Stomach (tissue), 9 donors: ENCODE data around the gene MFAP4. TPM values are rescaled to one million over a fixed set of nuclear protein-coding genes. Genes with fewer than 3 reads are reported as not detected.

Source experiments
- DNase-seq, 2 donors: peaks; one replicate each; pipeline versions ENCODE4 v3.0.0 to v3.0.0-alpha.2; 2013 to 2019
- H3K27ac ChIP-seq, 5 donors: fragments of 200-600 bp in 4 of 5; sonication (generic) in 4 of 5; one replicate each; pipeline ENCODE4 v1.5.1; 2013 to 2019; ENCODE audit warnings: mild to moderate bottlenecking in 1 of 5, moderate library complexity in 1 of 5
- H3K27me3 ChIP-seq, 3 donors: fragments of 200-600 bp; sonication (generic); one replicate each; pipeline ENCODE4 v1.5.1; 2017 to 2019; ENCODE audit warnings: mixed run types in 1 of 3
- H3K36me3 ChIP-seq, 4 donors: fragments of 200-600 bp; sonication (generic); 1 replicate in 3 of 4; 2 replicates in 1 of 4; pipeline ENCODE4 v1.5.1; 2016 to 2019
- H3K4me1 ChIP-seq, 4 donors: fragments of 200-600 bp; sonication (generic); one replicate each; pipeline ENCODE4 v1.5.1; 2016 to 2019
- H3K4me3 ChIP-seq, 4 donors: fragments of 200-600 bp; sonication (generic) in 3 of 4; one replicate each; pipeline ENCODE4 v1.5.1; 2016 to 2019; ENCODE audit warnings: mild to moderate bottlenecking in 1 of 4
- H3K9me3 ChIP-seq, 4 donors: fragments of 200-600 bp; sonication (generic); one replicate each; pipeline ENCODE4 v1.5.1; 2016 to 2019
- CTCF ChIP-seq, 7 experiments: fragments of 450-650 bp in 4 of 7; fragments of 200-600 bp in 3 of 7; sonication (generic) in 3 of 7; IDR thresholded peaks; one replicate each; pipeline ENCODE4 v1.5.1; 2016 to 2019; ENCODE audit warnings: antibody characterized with exemption in 7 of 7, control low read depth in 2 of 7, mild to moderate bottlenecking in 1 of 7
- EP300 ChIP-seq: sonication (generic); formaldehyde crosslinking; IDR thresholded peaks from one replicate; pipeline ENCODE4 v1.6.1; 2017; ENCODE audit warnings: antibody characterized with exemption
- POLR2A ChIP-seq, 4 donors: fragments of 450-650 bp; IDR thresholded peaks; one replicate each; pipeline ENCODE4 v1.6.1; 2016; ENCODE audit warnings: antibody characterized with exemption in 4 of 4, control low read depth in 2 of 4, mild to moderate bottlenecking in 1 of 4, moderate library complexity in 1 of 4
- POLR2AphosphoS5 ChIP-seq, 3 donors: sonication (generic); formaldehyde crosslinking; IDR thresholded peaks; one replicate each; pipeline ENCODE4 v1.6.1; 2016; ENCODE audit warnings: antibody characterized with exemption in 3 of 3
- WGBS, 5 donors: extraction: QIAGEN DNeasy Blood & Tissue Kit in 3 of 5; methylation state at CpG; one replicate each; pipeline versions ENCODE4 v1.1.5 to v1.1.7; 2013 to 2018; 5-methylcytosine and 5-hydroxymethylcytosine counted together
- intact Hi-C: fragments of 100-400 bp; cut with DNase I; formaldehyde crosslinking; loops from one replicate; pipeline ENCODE4 v1.15.1; 2023; ENCODE audit warnings: low total_unique reads
- polyA plus RNA-seq, 3 donors: library from polyadenylated mRNA; stranded (reverse); fragments of 200-250 nt; gene quantifications; one replicate each; pipeline ENCODE4 v1.2.3, GENCODE V29; 2013
- total RNA-seq, 5 donors: library from RNA; depleted of rRNA; stranded (reverse); fragments of >200 nt; gene quantifications; one replicate each; pipeline versions ENCODE4 v1.1.0 to v1.2.3, GENCODE V29; 2014 to 2016
- donor health status: healthy with polysubstance abuse.
- donor health status: Bipolar disorder and iron deficiency.
- donor health status: healthy.

Gene MFAP4
- total and polyA plus RNA-seq, 8 donors, result 29.3 to 125 (median 55.4) TPM

GRCh38 chr17:19338031-19338990, 48.7 kb downstream of the MFAP4 start:
- H3K36me3 ChIP-seq, result peaks cover 0 to 16% (median 13%) of the 10 kb centered on the region in 4 donors
- no peak overlapping the region for H3K27ac ChIP-seq
- WGBS, 5 donors, result 60 to 72% (median 64%) methylated on average over 2 to 7 of the region's 7 CpGs
- no peak overlapping the region for H3K4me3 ChIP-seq
- peak; percentile 74 to 85 for DNase-seq
- intact Hi-C loops, result no loop called here
- H3K9me3 ChIP-seq, result no peaks in the 10 kb centered on the region
- TF ChIP-seq EP300 (no peak), POLR2A (IDR thresholded peaks at IDR 0.05) (no peak), CTCF (IDR thresholded peaks at IDR 0.05) (peak in 5 of 7 experiments; percentile 30 to 65 (median 58)), POLR2AphosphoS5 (IDR thresholded peaks at IDR 0.05) (peak in 1 of 3 donors; percentile 28)
- no peaks in the 10 kb centered on the region for H3K27me3 ChIP-seq
- peaks cover 0 to 33% (median 10%) of the 10 kb centered on the region in 4 donors for H3K4me1 ChIP-seq

- Histone ChIP-seq H3K4me3 (no peak overlapping the region), H3K27ac (no peak overlapping the region), H3K9me3 (no peaks in the 10 kb centered on the region), H3K27me3 (no peaks in the 10 kb centered on the region), H3K36me3 (peaks cover 0 to 20% (median 19%) of the 10 kb centered on the region in 4 donors), H3K4me1 (peaks cover 0 to 27% (median 10%) of the 10 kb centered on the region in 4 donors)
- TF ChIP-seq EP300 (no peak), POLR2AphosphoS5 (IDR thresholded peaks at IDR 0.05) (no peak), CTCF (IDR thresholded peaks at IDR 0.05) (no peak), POLR2A (IDR thresholded peaks at IDR 0.05) (no peak)
- no peak for DNase-seq
- WGBS, 5 donors, result 45 to 92% (median 71%) methylated on average over 2 of the region's 2 CpGs
- intact Hi-C loops, result no loop called here
Measured at GRCh38 chr17:19337712-19338023, 49.3 kb downstream of the MFAP4 start.

- Histone ChIP-seq H3K9me3 (no peaks in the 10 kb centered on the region), H3K4me1 (peaks cover 0 to 21% (median 7%) of the 10 kb centered on the region in 4 donors), H3K27me3 (no peaks in the 10 kb centered on the region), H3K36me3 (peaks cover 0 to 25% (median 21%) of the 10 kb centered on the region in 4 donors), H3K27ac (no peak overlapping the region), H3K4me3 (no peak overlapping the region)
- peak; percentile 61 to 84 for DNase-seq
- 43 to 74% (median 68%) methylated on average over 15 to 21 of the region's 21 CpGs for WGBS, 5 donors
- TF ChIP-seq CTCF (IDR thresholded peaks at IDR 0.05) (peak in 3 of 7 experiments; percentile 55 to 72 (median 69)), POLR2A (IDR thresholded peaks at IDR 0.05) (no peak), POLR2AphosphoS5 (IDR thresholded peaks at IDR 0.05) (no peak)
- intact Hi-C loops, result no loop called here
Measured at GRCh38 chr17:19336938-19337711, 49.9 kb downstream of the MFAP4 start.

- Histone ChIP-seq H3K4me1 (peaks cover 0 to 17% (median 6%) of the 10 kb centered on the region in 4 donors), H3K4me3 (no peak overlapping the region), H3K9me3 (no peaks in the 10 kb centered on the region), H3K27ac (no peak overlapping the region), H3K27me3 (no peaks in the 10 kb centered on the region), H3K36me3 (peaks cover 0 to 35% (median 28%) of the 10 kb centered on the region in 4 donors)
- 87 to 92% (median 89%) methylated on average over 12 to 18 of the region's 18 CpGs for WGBS, 5 donors
- TF ChIP-seq POLR2A (IDR thresholded peaks at IDR 0.05) (no peak), CTCF (IDR thresholded peaks at IDR 0.05) (no peak), POLR2AphosphoS5 (IDR thresholded peaks at IDR 0.05) (no peak), EP300 (no peak)
- peak in 1 of 2 donors; percentile 5 for DNase-seq
- intact Hi-C loops, result no loop called here
Measured at GRCh38 chr17:19335951-19336631, 50.9 kb downstream of the MFAP4 start.
